ENCODE data around the gene ALOX15.
"Not testable (repeated sequence)": the region's sequence is repeated elsewhere in the genome, so short reads cannot be mapped to it uniquely, and the experiment has no call there.

Gene ALOX15

GRCh38 chr17:4652997-4653396 lies 11.5 kb upstream of the ALOX15 start:
- DNase-seq: no peak

- no peak for DNase-seq
Observed at GRCh38 chr17:4648741-4649140, 7.3 kb upstream of the ALOX15 start.

DNA sequence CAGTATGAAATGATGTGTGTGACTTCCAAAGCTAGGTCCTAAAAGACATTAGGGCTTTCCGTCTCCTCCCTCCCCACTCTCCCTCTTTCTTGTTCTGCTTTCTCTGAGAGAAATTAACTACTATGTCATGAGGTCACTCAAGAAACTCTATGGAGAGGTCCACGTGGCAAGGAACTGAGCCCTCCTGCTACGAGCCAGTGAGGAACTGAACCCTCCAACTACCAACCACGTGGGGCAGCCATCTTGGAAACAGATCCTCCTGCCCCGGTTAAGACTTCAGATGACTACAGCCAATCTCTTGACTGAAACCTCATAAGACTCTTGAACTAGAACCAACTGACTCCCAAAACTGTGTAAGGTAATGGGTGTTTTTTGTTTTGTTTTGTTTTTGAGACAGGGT lies 4.2 kb upstream of the ALOX15 start:
- DNase-seq: no peak

GRCh38 chr17:4643676-4644075 lies 2.2 kb upstream of the ALOX15 start:
- no peak for DNase-seq

- no peak for DNase-seq
Observed at GRCh38 chr17:4642286-4642685, 808 bp upstream of the ALOX15 start.

DNA sequence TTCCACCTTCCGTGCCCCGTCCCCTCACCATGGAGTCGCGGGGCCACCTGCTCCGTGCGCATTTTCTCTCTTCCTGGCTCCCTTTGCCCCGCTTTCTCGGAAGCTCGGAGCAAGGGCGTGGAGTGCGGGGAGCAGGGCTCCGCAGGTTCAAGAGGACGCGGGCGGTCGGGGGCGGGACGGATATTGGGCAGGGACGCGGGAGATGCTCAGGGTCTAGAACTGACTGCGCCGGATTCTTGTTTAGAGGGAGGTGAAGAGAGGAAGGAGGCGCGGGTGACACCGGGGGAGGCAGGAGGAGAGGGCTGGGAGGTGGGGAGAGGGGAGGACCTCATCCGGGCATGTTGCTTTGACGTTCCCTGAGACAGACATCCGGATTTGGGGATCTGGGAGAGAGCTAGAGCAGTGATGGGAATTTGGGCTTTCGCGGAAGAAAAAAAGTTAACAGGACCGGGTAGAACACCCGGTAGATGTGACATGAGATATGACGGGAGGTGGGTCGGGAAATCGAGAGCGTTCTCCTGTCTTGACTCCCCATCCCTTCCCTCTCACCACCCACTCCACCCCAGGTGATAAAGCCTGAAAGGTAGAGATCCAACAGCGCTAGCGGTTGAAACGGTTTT lies 799 bp downstream of the ALOX15 start:
- peak; percentile 24 for DNase-seq

- DNase-seq: peak; percentile 42
Observed at GRCh38 chr17:4639301-4640059, 2.0 kb downstream of the ALOX15 start.

DNA sequence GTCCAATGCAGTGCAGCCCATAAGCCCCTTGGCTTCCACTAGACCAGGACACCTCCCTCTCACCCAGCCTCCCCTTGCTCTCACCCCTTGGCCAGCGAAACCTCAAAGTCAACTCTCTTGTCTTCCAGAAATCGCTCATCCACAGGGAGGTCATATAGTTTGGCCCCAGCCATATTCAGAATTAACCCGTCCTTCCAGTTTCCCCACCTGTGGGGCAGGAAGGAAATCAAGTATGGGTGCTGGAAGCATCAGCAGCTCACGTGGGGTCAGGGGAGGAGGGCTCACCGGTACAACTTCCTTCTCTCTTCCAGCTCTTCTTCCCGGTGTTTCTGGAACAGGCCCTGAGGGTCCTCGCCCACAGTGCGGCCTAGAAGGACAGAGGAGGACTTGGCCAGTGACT lies 2.7 kb downstream of the ALOX15 start:
- not testable (repeated sequence) for DNase-seq

DNA sequence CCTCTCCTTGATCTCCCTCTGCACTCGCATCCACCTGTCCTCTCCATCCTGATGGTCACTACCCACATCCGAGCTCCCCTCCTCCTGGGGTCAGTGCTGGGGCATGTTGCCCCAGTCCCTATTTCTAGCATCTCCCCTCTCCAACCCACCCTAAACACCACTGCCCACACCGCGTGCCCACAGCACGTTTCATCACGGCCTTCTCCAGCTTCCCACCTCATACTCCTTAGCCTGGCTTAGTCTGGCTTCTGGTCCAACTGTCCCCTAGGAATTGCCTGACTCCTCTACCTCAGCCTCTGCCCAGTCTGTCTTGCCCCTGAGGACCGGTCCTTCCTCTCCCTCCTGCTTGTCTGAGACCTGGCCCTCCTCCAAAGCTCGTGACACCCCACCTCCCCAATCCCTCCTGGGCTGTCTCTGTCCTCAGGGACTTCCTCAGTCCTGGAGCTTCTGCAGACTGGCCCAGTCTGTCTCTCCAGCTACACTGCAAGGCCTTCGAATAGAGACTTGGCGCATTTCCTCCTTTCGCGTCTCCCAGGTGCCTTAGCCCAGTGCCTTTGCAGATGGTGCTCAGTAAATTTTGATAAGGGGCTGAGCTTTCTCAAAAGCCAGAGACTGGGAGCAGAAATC lies 4.9 kb downstream of the ALOX15 start:
- DNase-seq: no peak

DNA sequence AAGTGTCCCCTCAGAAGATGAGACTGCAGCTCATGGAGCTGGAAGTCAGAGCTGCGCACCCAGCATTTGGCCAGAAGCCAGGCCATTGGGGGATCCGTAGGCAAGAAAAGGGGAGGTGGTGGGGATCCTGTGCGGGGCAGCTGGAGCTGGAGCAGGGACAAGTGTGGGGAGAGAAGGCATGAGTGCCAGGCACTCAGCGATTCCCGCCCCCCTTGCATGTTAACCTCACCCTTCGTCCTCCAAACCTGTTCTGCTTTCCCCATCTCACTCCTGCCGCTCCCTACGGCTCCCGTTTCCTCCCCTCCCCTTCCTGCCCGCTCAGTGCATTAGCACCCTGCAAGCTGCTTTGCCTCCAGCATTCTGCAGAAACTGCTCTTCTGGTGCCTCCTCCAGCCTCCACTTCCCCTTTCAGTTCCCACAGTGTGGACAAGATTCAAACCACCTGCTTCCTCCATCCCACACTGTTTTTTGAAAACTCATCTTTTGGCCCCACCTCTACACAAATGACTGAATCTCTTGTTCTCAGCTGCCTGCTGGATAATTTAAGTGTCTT lies 5.6 kb downstream of the ALOX15 start:
- DNase-seq: no peak

GRCh38 chr17:4634976-4635375 lies 6.5 kb downstream of the ALOX15 start:
- no peak for DNase-seq

GRCh38 chr17:4633643-4634042 lies 7.8 kb downstream of the ALOX15 start:
- DNase-seq: no peak

DNA sequence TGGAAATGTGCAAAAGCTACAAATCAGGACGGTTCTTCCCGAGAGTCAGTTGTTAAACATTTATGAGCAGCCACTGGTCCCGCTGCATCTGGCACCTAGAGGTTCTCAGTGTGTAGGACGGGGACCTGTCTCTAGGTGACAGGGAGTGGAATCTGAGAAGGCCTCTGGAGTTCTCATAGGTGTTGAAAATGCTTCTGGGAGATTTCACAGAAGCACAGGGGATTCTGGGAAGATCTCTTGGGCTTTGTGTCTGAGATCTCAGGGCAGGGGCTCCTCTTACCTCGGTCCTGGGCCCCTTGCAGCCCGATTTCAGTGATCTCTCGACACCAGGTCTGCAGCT lies 8.9 kb downstream of the ALOX15 start:
- DNase-seq: no peak

DNA sequence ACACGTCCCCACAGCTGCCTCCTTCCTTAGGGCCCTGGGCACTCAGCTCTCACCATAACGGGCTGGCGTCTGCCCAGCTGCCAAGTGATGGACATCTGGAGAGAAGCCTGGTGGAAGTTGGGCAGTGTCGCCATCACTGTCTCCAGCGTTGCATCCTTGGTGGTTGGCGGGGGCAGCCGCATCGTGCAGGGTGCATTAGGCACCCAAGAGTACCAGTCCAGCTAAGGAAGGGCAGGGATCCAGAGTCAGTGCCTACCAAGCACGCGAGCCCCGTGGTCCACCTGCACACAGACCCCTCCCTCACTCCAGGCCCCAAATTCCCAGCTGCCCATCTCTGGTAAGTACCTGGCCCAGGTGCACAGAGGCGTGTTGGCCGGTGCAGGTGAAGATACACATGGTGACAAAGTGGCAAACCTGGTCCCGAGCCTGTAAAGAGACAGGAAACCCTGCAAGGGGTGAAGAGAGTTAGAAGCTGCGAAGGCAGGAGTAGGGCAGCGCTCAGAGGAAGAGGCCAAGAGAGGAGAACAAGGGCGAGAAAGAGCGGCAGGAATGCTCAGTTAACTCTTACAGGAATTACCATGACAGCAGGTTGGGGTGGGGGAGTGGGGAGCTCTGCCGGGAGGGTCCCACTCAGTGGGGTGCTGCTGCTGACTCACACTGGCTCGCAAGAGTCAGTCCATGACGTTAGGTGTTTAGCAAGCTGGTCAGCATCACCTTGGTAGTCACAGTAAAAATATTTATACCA lies 9.5 kb downstream of the ALOX15 start:
- no peak for DNase-seq

DNA sequence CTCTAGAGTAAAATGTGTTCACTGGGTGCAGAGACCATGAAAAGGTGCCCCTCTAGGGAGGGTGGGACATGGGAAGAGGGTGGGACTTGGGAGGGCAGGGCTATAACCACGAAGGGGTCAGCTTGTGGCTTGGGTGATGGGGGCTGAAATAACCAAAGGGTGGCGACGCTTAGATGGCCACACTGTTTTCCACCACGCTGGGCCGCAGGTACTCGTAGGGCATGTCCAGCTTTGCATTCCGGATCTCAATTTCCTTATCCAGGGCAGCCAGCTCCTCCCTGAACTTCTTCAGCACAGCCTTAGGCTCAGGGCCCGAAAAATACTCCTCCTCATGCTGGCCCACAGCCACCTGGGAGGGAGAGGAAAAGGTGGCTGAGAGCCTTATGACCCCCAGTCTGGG lies 10.0 kb downstream of the ALOX15 start:
- DNase-seq: no peak

DNA sequence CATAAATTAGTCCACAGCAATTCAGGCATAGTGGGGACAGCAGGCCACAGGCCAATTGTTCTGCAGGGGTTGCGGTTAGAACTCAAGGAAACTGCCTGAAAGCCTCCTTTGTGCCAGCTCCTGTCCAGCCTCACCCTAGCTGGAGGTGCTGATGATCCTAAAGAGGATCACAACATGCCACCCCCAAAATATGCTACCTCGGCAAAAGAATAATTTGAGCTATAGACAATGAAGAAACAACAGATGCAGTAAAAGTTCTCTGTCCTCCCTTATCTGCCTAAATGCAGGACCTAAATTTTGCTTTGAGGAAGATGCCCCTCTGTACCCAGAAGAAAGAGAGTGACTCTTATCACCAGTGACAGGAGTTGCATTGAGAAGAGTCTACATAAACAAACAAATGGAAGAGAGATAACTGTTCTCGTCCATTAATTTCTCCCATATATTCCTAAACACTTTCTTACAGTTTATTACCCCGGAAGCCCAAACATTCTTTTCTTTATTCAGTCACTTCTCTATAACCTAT lies 14.7 kb downstream of the ALOX15 start:
- DNase-seq: no peak

DNA sequence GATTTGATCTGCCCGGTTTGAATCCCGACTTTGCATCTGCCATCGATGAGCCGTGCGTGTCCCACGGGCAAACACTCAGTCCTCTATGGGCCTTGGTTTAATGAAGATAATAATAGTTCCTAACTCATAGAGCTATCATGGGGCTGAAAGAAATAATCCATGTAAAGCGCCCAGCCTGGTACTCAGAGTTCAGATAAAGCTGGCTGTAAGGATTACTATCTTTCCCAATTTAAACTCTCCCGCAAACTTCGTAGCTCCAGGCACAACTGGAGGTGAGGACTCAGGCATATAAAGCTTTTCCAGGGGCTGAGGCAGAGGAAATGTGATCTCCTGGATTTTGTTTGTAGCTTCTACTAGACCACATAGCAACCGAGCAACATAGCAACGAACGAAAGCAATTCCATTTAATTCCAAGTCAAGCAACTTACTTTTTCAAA lies 16.3 kb downstream of the ALOX15 start:
- DNase-seq: no peak

GRCh38 chr17:4624451-4624911 lies 17.0 kb downstream of the ALOX15 start:
- not testable (repeated sequence) for DNase-seq

DNA sequence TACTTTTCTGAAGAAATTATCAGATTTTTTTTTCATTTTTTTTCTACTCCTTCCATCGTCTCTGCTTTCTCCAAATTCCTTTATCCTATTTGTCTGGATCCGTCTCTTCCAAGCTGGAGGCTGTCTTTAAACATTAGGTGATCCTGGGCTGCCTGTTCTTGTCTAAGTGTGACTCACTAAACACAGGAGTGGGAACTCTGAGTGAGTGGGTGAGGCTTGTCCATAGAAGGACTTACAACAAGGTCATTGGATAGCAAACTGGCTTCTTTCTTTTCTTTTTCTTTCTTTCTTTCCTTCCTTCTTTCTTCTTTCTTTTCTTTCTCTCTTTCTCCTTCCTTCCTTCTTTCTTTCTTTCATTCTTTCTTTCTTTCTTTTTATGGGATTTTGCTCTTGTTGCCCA lies 18.2 kb downstream of the ALOX15 start:
- DNase-seq: no peak

- no peak for DNase-seq
Observed at GRCh38 chr17:4622375-4622774, 19.1 kb downstream of the ALOX15 start.

DNA sequence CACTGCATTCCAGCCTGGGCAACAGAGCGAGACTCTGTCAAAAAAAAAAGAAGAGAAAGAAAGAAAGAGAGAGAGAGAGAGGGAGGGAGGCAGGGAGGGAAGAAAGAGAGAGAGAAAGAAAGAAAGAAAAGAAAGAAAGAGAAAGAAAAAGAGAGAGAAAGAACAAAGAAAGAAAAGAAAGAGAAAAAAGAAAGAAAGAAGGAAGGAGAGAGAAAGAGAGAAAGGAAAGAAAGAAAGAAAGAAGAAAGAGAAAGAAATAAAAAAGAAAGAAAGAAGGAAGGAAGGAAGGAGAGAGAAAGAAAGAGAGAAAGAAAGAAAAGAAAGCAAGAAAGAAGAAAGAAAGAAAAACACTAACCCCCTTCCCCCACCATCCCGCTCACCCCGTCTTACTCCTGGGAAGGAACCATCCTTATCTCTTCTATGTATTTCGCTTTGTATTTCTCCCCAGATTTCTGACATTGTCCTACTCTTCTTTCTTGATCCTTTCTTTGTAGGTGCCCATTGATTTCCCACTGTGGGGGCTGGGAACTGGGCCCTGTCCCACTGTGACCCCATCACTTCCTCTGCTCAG lies 20.9 kb downstream of the ALOX15 start:
- no peak for DNase-seq

GRCh38 chr17:4617590-4618351 lies 23.7 kb downstream of the ALOX15 start:
- DNase-seq: no peak
